ENCODE results near the gene ASPSCR1. TPM values are rescaled to one million over a fixed set of nuclear protein-coding genes. Genes with fewer than 3 reads are reported as not detected.

The ASPSCR1 gene
- total and polyA plus RNA-seq, 2 of the 8 experiments (the other 6 are each of a cell fraction or from before 2014, with no cell fraction given) = 33.3 to 43.7 TPM

DNA sequence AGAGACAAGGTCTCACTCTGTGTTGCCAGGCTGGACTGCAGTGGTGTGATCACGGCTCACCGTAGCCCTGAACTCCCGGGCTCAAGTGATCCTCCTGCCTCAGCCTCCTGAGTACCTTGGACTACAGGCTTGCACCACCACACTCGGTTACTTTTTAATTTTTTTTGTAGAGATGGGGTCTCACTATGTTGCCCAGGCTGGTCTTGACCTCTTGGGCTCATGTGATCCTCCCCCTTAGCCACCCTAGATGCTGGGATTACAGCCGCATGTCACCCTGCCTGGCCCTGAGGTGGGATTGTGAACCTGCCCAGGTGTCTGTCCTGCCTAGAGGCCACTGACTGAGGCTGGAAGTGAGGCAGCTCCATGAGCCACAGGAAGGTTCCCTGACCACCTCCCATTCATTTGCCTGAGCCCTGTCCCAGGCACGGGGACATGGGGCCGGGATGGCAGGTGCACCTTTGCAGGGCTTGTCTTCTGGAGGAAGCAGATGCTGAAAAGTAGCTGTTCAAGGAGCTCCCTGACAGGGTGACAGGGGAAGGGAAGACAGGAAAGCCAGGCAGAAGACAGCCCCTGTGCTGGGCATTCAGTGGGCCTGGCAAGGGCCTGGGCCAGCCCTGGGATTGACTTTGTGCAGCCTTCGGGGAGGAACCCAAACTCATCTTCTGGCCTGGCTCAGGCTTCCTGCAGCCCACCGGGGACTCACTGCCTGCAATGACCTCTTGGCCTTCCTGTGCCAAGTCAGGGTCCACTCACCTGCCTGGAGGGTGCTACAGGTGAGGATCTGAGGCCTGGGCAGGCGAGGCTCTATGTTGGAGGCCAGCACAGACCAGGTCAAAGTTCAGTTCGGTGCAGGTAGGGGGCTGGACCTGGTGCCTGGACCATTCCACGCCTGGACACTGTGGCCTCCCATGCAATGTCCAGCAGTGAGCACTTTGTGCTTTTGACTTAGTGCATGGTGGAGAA lies 8.3 kb upstream of the ASPSCR1 start:
- no peak overlapping the region for H3K23ac ChIP-seq (ENCODE audit: insufficient read length)
- no peak overlapping the region for H3K18ac ChIP-seq (ENCODE audit: extremely low read depth, low read length)
- H3K23me2 ChIP-seq (ENCODE audit: low read depth, low read length) = no peaks in the 10 kb centered on the region
- H3K79me2 ChIP-seq (ENCODE audit: control insufficient read depth in 1 of 2, insufficient read depth in 2 of 2, low read length in 2 of 2) = no peaks in the 10 kb centered on the region
- ChIA-PET POLR2A (ENCODE audit: partially characterized antibody) (interaction anchor here (0.9 to 4.1 kb wide), 4 partner anchors 10 to 37 kb away, joined by 3 to 19 read pairs (median 6); no protein-coding TSS in a partner anchor), CTCF (ENCODE audit: partially characterized antibody) (interaction anchor here (0.9 to 2.9 kb wide), 4 partner anchors 10 to 51 kb away, joined by 3 to 16 read pairs (median 4); no protein-coding TSS in a partner anchor)
- H2BK15ac ChIP-seq (ENCODE audit: low read length) = peak overlapping the region; percentile 96; the same call in 1 of the 2 replicates
- no peak for FAIRE-seq
- no peaks in the 10 kb centered on the region for H3K79me1 ChIP-seq (ENCODE audit: low read depth, low read length)
- no peak for DNase-seq (ENCODE audit: low read depth in 1 of 2, low spot score in 2 of 2)
- no peak overlapping the region for H3K9ac ChIP-seq (replicated peaks in 1 of 4; ENCODE audit: extremely low read depth in 1 of 4, low read depth in 3 of 4, low read length in 3 of 4)
- WGBS, 2 experiments (ENCODE audit: extremely low coverage in 1 of 2, insufficient coverage in 1 of 2, insufficient read length in 1 of 2, insufficient replicate concordance in 2 of 2, low coverage in 1 of 2, low lambda C conversion rate in 2 of 2, missing lambda C conversion rate in 1 of 2) = 90% methylated on average over 12 of the region's 12 CpGs; no CpG with 5 or more reads in 1 of the 2 experiments
- H3K27me3 ChIP-seq (replicated peaks in 1 of 4; ENCODE audit: control insufficient read depth in 3 of 4, extremely low read depth in 1 of 4, insufficient read depth in 3 of 4, low read length in 3 of 4) = peaks cover 0 to 30% (median 25%) of the 10 kb centered on the region in 4 experiments; a peak in 6 of 7 replicates
- peaks cover 0 to 3% of the 10 kb centered on the region in 2 experiments for H4K20me1 ChIP-seq (replicated peaks in 1 of 2; ENCODE audit: control insufficient read depth in 1 of 2, insufficient read depth in 2 of 2, low read length in 2 of 2)
- H3K9me3 ChIP-seq (ENCODE audit: insufficient read depth in 2 of 2, low read depth in 1 of 2, low read length in 1 of 2) = peaks cover 3 to 4% of the 10 kb centered on the region in 2 experiments; a peak in 1 of 4 replicates
- peaks cover 0 to 19% (median 16%) of the 10 kb centered on the region in 4 experiments; a peak in 6 of 7 replicates for H3K4me1 ChIP-seq (replicated peaks in 1 of 4; ENCODE audit: control insufficient read depth in 3 of 4, insufficient read depth in 4 of 4, low read length in 3 of 4)
- no peak overlapping the region for H3K4me3 ChIP-seq (ENCODE audit: extremely low read depth in 1 of 4, insufficient read depth in 2 of 4, low read depth in 3 of 4, low read length in 4 of 4)
- no peak overlapping the region for H3K4me2 ChIP-seq (ENCODE audit: insufficient read depth in 1 of 2, low read depth in 2 of 2, low read length in 2 of 2)
- no peak overlapping the region for H3K27ac ChIP-seq (ENCODE audit: low read depth, low read length)
- no peak overlapping the region; the same call in 1 of the 2 replicates for H2AK5ac ChIP-seq (ENCODE audit: low read depth, low read length)
- no peak overlapping the region for H3K4ac ChIP-seq (replicated peaks; ENCODE audit: insufficient read length, low read depth, low read length)
- H2BK12ac ChIP-seq (ENCODE audit: low read depth, low read length) = no peak overlapping the region
- H3K14ac ChIP-seq (ENCODE audit: insufficient read length) = no peak overlapping the region
- no peak overlapping the region for H3K56ac ChIP-seq (replicated peaks; ENCODE audit: insufficient read length, low read depth, low read length)
- no peak overlapping the region for H2BK5ac ChIP-seq (ENCODE audit: low read depth, low read length)
- H4K8ac ChIP-seq (ENCODE audit: extremely low read depth, insufficient read depth, low read length) = no peak overlapping the region
- no peak overlapping the region for H4K91ac ChIP-seq (replicated peaks; ENCODE audit: insufficient read length, low read length)
- H2AFZ ChIP-seq (ENCODE audit: low read length) = no peak overlapping the region
- H4K5ac ChIP-seq (ENCODE audit: insufficient read length, low read depth, low read length) = no peak overlapping the region
- no peak overlapping the region for H2BK120ac ChIP-seq (replicated peaks; ENCODE audit: low read depth, low read length)
- no peak overlapping the region for H2BK20ac ChIP-seq (ENCODE audit: low read length)
- H3K36me3 ChIP-seq (ENCODE audit: control insufficient read depth in 2 of 4, insufficient read depth in 4 of 4, low read length in 3 of 4) = no peaks in the 10 kb centered on the region
- TF ChIP-seq BCL11A (IDR thresholded peaks at IDR 0.05; ENCODE audit: low read depth in 2 of 2, low read length in 2 of 2) (no peak), KDM1A (IDR thresholded peaks at IDR 0.05; ENCODE audit: borderline replicate concordance, low read length) (no peak), EP300 (IDR thresholded peaks at IDR 0.05; ENCODE audit: borderline replicate concordance in 1 of 2, low read depth in 2 of 2, low read length in 2 of 2) (no peak), SP1 (IDR thresholded peaks at IDR 0.05; ENCODE audit: low read depth, low read length) (no peak), GTF2F1 (IDR thresholded peaks at IDR 0.05; ENCODE audit: borderline replicate concordance, low read depth, low read length) (no peak), TAF1 (IDR thresholded peaks at IDR 0.05; ENCODE audit: low read depth, low read length) (no peak), POLR2A (IDR thresholded peaks at IDR 0.05; ENCODE audit: control extremely low read depth in 1 of 2, low read depth in 2 of 2, low read length in 2 of 2) (no peak), EGR1 (IDR thresholded peaks at IDR 0.05; ENCODE audit: borderline replicate concordance, low read depth, low read length) (no peak), CHD1 (IDR thresholded peaks at IDR 0.05; ENCODE audit: low read depth, low read length) (no peak), CTBP2 (IDR thresholded peaks at IDR 0.05; ENCODE audit: borderline replicate concordance, insufficient read depth, insufficient read length, low read length) (no peak), RXRA (IDR thresholded peaks at IDR 0.05; ENCODE audit: insufficient read depth, low read depth, low read length) (no peak), ASH2L (IDR thresholded peaks at IDR 0.05; ENCODE audit: low read length) (no peak)
